ENCODE measurements around the gene ULK3. TPM values are rescaled to one million over a fixed set of nuclear protein-coding genes. Genes with fewer than 3 reads are reported as not detected.

Gene ULK3
- total and polyA plus RNA-seq, 10 of the 15 experiments (the other 5 are each of a cell fraction or from before 2014, with no cell fraction given): 0.64 to 38.8 (median 27.1) TPM

DNA sequence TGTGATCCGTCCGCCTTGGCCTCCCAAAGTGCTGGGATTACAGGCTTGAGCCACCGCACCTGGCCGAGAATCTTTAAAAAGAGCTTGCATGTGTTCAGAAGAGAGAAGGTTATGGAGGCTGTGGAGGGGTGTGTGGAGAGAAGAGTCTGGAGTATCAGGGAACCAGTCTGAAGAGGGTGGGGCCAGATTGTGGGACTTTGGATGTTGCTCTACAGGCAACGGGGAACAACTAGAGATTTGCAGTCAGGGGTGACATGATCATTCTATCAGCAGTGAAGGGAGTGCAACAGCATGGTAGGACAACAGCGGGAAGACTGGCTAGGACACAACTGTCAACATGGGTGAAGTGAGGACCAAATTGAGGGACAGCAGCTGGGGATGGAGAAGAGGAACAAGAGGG, 21.3 kb upstream of the ULK3 start:
- TF ChIP-seq ASH2L (IDR thresholded peaks at IDR 0.05; ENCODE audit: borderline replicate concordance, low read depth) (no peak), IRF4 (IDR thresholded peaks at IDR 0.05; ENCODE audit: low read depth, low read length) (no peak), BACH1 (IDR thresholded peaks at IDR 0.05; ENCODE audit: borderline replicate concordance) (no peak), SMAD5 (IDR thresholded peaks at IDR 0.05; ENCODE audit: low read depth) (no peak), ZNF687 (IDR thresholded peaks at IDR 0.05) (no peak), SMC3 (IDR thresholded peaks at IDR 0.05; ENCODE audit: borderline replicate concordance, low read length) (no peak), SP1 (IDR thresholded peaks at IDR 0.05; ENCODE audit: low read depth, low read length) (no peak)
- POLR2A ChIA-PET: interaction anchor here (0.6 to 1.2 kb wide), 3 partner anchors 22 to 724 kb away, joined by 3 to 6 read pairs (median 3); partner anchors contain the start of gene FAM219B

More for the DNA sequence above, 21.3 kb upstream of the ULK3 start:
- intact Hi-C loops (cut with micrococcal nuclease; ENCODE audit: unreplicated experiment) (no loop called here), in situ Hi-C loops (cut with MboI) (no loop called here)
- CTCF ChIA-PET: no interaction called here
- no peak for FAIRE-seq
- Histone ChIP-seq H3K79me2 (ENCODE audit: control insufficient read depth, insufficient read depth, low read length) (peaks cover 62% of the 10 kb centered on the region), H3K4me1 (ENCODE audit: control insufficient read depth, insufficient read depth, low read length) (peaks cover 30% of the 10 kb centered on the region), H3K36me3 (ENCODE audit: control insufficient read depth in 2 of 2, insufficient read depth in 2 of 2, low read length in 1 of 2) (peaks cover 2 to 19% of the 10 kb centered on the region in 2 experiments; a peak in 3 of 4 replicates), H3K27ac (ENCODE audit: control insufficient read depth, insufficient read depth) (no peak overlapping the region), H3K4me2 (ENCODE audit: control insufficient read depth, insufficient read depth) (no peak overlapping the region), H3K9me3 (replicated peaks; ENCODE audit: control insufficient read depth, insufficient read depth, low read length) (peaks cover 12% of the 10 kb centered on the region), H2AFZ (ENCODE audit: control insufficient read depth, low read depth, low read length) (no peak overlapping the region), H3K4me3 (no peak overlapping the region), H4K20me1 (ENCODE audit: control insufficient read depth, insufficient read depth) (peaks cover 3% of the 10 kb centered on the region; the same call in 1 of the 2 replicates), H3K9ac (ENCODE audit: control insufficient read depth, insufficient read depth, low read length) (no peak overlapping the region), H3K27me3 (replicated peaks in 1 of 2; ENCODE audit: control insufficient read depth in 2 of 2, insufficient read depth in 2 of 2, low read length in 1 of 2) (no peaks in the 10 kb centered on the region)
- ATAC-seq: no peak
- no TSS peak for BruUV-seq (replicated peaks)
- DNase-seq (ENCODE audit: low read depth, low spot score): no peak
- SMC1A ChIA-PET (ENCODE audit: uncharacterized antibody, unreplicated experiment): no interaction called here
- RAD21 ChIA-PET (ENCODE audit: unreplicated experiment): interaction anchor here (0.5 to 0.7 kb wide), 2 partner anchors 37 to 486 kb away, joined by 3 to 4 read pairs; no protein-coding TSS in a partner anchor
- 91% methylated on average over 6 of the region's 6 CpGs for WGBS (ENCODE audit: insufficient coverage, insufficient replicate concordance, low lambda C conversion rate, missing lambda C conversion rate)

Data from GM12878 (cell line).